ENCODE measurements around the gene SERPINA4. TPM values are rescaled to one million over a fixed set of nuclear protein-coding genes. Genes with fewer than 3 reads are reported as not detected.

SERPINA4 gene
- total and polyA plus RNA-seq, 2 of the 13 experiments (the other 11 are each of a cell fraction or from before 2014, with no cell fraction given), result 39.1 to 57.8 TPM

DNA sequence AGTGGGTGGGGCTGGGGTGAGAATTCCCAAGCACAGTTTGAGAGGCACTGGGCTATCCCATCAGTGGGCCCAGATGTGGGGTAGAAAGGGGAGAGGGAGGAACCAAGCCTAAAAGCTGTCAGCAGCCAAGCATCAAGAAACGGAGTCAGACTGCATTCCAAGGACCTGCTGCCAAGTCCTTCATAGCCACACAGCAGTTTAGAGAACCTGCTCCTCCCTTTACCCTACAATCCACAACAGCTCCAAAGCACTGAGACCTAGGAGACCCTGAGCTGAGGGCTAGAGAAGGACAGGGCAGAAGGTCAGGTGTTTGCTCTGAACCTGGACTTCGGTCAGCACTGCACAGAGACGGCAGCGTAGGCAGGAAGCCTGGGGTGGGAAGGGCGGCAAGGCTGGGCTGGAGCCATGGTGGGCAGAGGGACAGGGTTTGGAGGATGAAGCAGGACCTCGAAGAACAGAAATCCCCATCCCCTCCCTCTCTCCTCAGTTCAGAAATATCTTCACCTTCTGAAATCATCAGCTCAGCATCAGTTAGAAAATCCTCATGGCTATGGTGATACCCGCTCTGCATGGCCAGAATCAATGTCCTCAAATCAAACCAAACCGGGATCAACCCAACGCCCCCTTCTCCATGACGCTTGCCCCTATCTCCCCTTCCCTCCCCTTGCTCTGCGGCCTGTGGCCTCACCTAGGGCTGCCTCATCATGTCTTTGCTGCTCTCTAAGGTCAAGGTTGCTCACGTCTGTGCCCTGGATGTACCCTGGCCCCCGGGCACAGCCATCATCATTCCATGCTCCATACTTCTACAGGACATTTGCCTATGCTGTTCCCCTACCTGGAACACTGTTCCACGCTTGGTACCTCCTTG is 12.9 kb upstream of the SERPINA4 start (continued):
- TF ChIP-seq KLF15 (CRISPR knock-in tag; IDR thresholded peaks at IDR 0.05; ENCODE audit: borderline replicate concordance), result no peak
- peak; percentile 61 for TF ChIP-seq ZMYM4 (CRISPR knock-in tag; IDR thresholded peaks at IDR 0.05)
- 0 out of 2 replicates have a peak, but pooled peaks have one; percentile 34 for TF ChIP-seq ZNF274 (CRISPR knock-in tag; IDR thresholded peaks at IDR 0.05)
- peak; percentile 92 for TF ChIP-seq RARA (CRISPR knock-in tag; IDR thresholded peaks at IDR 0.05)
- no peak for TF ChIP-seq MYNN (CRISPR knock-in tag; IDR thresholded peaks at IDR 0.05; ENCODE audit: low read depth)
- TF ChIP-seq ZNF580 (CRISPR knock-in tag; IDR thresholded peaks at IDR 0.05; ENCODE audit: borderline replicate concordance, low read depth), result peak; percentile 33; the same call in 1 of the 2 replicates
- TF ChIP-seq MAZ (IDR thresholded peaks at IDR 0.05; ENCODE audit: borderline replicate concordance, low read depth, low read length), result no peak
- TF ChIP-seq MAZ (CRISPR knock-in tag; IDR thresholded peaks at IDR 0.05; ENCODE audit: low read depth), result peak; percentile 26; the same call in 1 of the 2 replicates
- TF ChIP-seq HDAC6 (IDR thresholded peaks at IDR 0.05; ENCODE audit: low read depth, low read length), result no peak
- TF ChIP-seq, protein P1, sequence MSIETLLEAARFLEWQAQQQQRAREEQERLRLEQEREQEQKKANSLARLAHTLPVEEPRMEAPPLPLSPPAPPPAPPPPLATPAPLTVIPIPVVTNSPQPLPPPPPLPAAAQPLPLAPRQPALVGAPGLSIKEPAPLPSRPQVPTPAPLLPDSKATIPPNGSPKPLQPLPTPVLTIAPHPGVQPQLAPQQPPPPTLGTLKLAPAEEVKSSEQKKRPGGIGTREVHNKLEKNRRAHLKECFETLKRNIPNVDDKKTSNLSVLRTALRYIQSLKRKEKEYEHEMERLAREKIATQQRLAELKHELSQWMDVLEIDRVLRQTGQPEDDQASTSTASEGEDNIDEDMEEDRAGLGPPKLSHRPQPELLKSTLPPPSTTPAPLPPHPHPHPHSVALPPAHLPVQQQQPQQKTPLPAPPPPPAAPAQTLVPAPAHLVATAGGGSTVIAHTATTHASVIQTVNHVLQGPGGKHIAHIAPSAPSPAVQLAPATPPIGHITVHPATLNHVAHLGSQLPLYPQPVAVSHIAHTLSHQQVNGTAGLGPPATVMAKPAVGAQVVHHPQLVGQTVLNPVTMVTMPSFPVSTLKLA (IDR thresholded peaks at IDR 0.05), result no peak
- TF ChIP-seq TARDBP (CRISPR knock-in tag; IDR thresholded peaks at IDR 0.05), result 0 out of 2 replicates have a peak, but pooled peaks have one; percentile 71
- no peak for TF ChIP-seq AGO1 (IDR thresholded peaks at IDR 0.05; ENCODE audit: low read depth, low read length, poor library complexity, severe bottlenecking)
- TF ChIP-seq, protein P2, sequence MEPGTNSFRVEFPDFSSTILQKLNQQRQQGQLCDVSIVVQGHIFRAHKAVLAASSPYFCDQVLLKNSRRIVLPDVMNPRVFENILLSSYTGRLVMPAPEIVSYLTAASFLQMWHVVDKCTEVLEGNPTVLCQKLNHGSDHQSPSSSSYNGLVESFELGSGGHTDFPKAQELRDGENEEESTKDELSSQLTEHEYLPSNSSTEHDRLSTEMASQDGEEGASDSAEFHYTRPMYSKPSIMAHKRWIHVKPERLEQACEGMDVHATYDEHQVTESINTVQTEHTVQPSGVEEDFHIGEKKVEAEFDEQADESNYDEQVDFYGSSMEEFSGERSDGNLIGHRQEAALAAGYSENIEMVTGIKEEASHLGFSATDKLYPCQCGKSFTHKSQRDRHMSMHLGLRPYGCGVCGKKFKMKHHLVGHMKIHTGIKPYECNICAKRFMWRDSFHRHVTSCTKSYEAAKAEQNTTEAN (CRISPR knock-in tag; conservative IDR thresholded peaks at IDR 0.05), result 0 out of 2 replicates have a peak, but pooled peaks have one; percentile 40
- no peak for TF ChIP-seq MBD4 (IDR thresholded peaks at IDR 0.05; ENCODE audit: borderline replicate concordance, low read length)
- no peak for TF ChIP-seq ZNF543 (CRISPR knock-in tag; IDR thresholded peaks at IDR 0.05)
- no peak for TF ChIP-seq AGO2 (optimal IDR thresholded peaks at IDR 0.05; ENCODE audit: low read depth, low read length)
- no peak for TF ChIP-seq SOX13 (IDR thresholded peaks at IDR 0.05)
- TF ChIP-seq SOX13 (CRISPR knock-in tag; conservative IDR thresholded peaks at IDR 0.05 in 1 of 2, IDR thresholded peaks at IDR 0.05 in 1 of 2), result peak in 1 of 2 experiments; percentile 51; a peak in 1 of 4 replicates
- TF ChIP-seq YEATS4 (CRISPR knock-in tag; IDR thresholded peaks at IDR 0.05; ENCODE audit: borderline replicate concordance), result 0 out of 2 replicates have a peak, but pooled peaks have one; percentile 28
- no peak for TF ChIP-seq ZNF12 (CRISPR knock-in tag; IDR thresholded peaks at IDR 0.05)
- TF ChIP-seq NAIF1 (CRISPR knock-in tag; IDR thresholded peaks at IDR 0.05; ENCODE audit: borderline replicate concordance), result no peak
- TF ChIP-seq ONECUT2 (CRISPR knock-in tag; IDR thresholded peaks at IDR 0.05), result 0 out of 2 replicates have a peak, but pooled peaks have one; percentile 19
- TF ChIP-seq MED8 (CRISPR knock-in tag; IDR thresholded peaks at IDR 0.05; ENCODE audit: insufficient replicate concordance), result no peak
- TF ChIP-seq PCBP1 (IDR thresholded peaks at IDR 0.05; ENCODE audit: borderline replicate concordance, low read depth, low read length), result no peak
- TF ChIP-seq ZMYM3 (CRISPR knock-in tag; IDR thresholded peaks at IDR 0.05), result peak; percentile 26
- peak; percentile 94; the same call in 1 of the 2 replicates for TF ChIP-seq ZNF567 (CRISPR knock-in tag; IDR thresholded peaks at IDR 0.05; ENCODE audit: borderline replicate concordance)
- TF ChIP-seq ZNF839 (CRISPR knock-in tag; IDR thresholded peaks at IDR 0.05; ENCODE audit: borderline replicate concordance), result peak; percentile 76; the same call in 1 of the 2 replicates

Measured in HepG2 (cell line).